BE2C (cell line): ENCODE results near the gene METTL9.

ENCODE experiments used
- DNase-seq: peaks from one replicate; pipeline ENCODE4 v3.0.0-alpha.2; 2020
- H3K27me3 ChIP-seq: fragments of 250-450 bp; sonication (Bioruptor Pico); 2 replicates; pipeline ENCODE4 v1.5.1; 2020; ENCODE audit warnings: mild to moderate bottlenecking
- H3K36me3 ChIP-seq: fragments of 250-450 bp; sonication (Bioruptor Pico); 2 replicates; pipeline ENCODE4 v1.5.1; 2020; ENCODE audit warnings: mild to moderate bottlenecking
- H3K4me1 ChIP-seq: fragments of 250-450 bp; sonication (Bioruptor Pico); 2 replicates; pipeline ENCODE4 v1.5.1; 2020
- H3K4me3 ChIP-seq: 2 replicates; pipeline ENCODE4 v1.5.1; 2011; ENCODE audit warnings: low read depth, low read length
- H3K9me3 ChIP-seq: fragments of 250-450 bp; sonication (Bioruptor Pico); 2 replicates; pipeline ENCODE4 v1.5.1; 2020
- CTCF ChIP-seq: IDR thresholded peaks from 2 replicates; pipeline ENCODE4 v1.5.1; 2012; ENCODE audit warnings: mild to moderate bottlenecking, low read depth, low read length

The METTL9 gene

DNA sequence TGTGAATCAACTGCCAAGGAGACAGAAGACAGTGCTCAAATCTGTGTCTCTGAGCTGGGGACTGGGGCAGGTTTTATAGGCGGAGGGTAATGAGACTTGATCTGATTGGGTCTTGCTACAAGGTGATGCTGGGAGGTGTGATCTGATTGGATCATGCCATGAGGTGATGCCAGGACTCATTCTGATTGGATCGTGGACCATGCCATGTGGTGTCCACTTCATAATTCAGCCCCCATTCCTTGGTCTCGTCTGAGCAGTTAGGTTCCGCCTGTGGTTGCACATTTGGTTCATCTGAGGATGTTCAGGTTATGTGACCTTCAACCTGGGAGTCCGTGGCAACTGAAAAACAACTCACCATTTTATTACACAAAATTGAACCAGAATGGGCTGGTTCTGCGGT, 105.4 kb downstream of the METTL9 start:
- H3K36me3 ChIP-seq, result no peaks in the 10 kb centered on the region
- H3K27me3 ChIP-seq, result no peaks in the 10 kb centered on the region
- TF ChIP-seq CTCF, result no peak
- no peak overlapping the region for H3K4me3 ChIP-seq
- DNase-seq, result no peak
- no peaks in the 10 kb centered on the region; the same call in 1 of the 2 replicates for H3K9me3 ChIP-seq
- H3K4me1 ChIP-seq, result no peaks in the 10 kb centered on the region
